Stomach smooth muscle (tissue), 2 donors: Measurements from ENCODE around the gene CDKN2AIP.

Source experiments
- H3K27ac ChIP-seq: one replicate; pipeline ENCODE4 v1.7.0; 2013; ENCODE audit warnings: mild to moderate bottlenecking, low read length, inconsistent platforms
- H3K27me3 ChIP-seq, 2 donors: one replicate each; pipeline ENCODE4 v1.7.0; 2013; ENCODE audit warnings: low read length in 2 of 2; ENCODE audit not compliant: insufficient read depth in 2 of 2, control insufficient read depth in 1 of 2
- H3K36me3 ChIP-seq, 2 donors: one replicate each; pipeline ENCODE4 v1.7.0; 2013; ENCODE audit warnings: low read length in 2 of 2; ENCODE audit not compliant: control insufficient read depth in 2 of 2, insufficient read depth in 2 of 2
- H3K4me1 ChIP-seq: one replicate; pipeline ENCODE4 v1.7.0; 2013; ENCODE audit warnings: low read length; ENCODE audit not compliant: control insufficient read depth, insufficient read depth
- H3K4me3 ChIP-seq, 2 donors: one replicate each; pipeline ENCODE4 v1.7.0; 2013; ENCODE audit warnings: low read length in 2 of 2
- H3K9ac ChIP-seq, 2 donors: one replicate each; pipeline ENCODE4 v1.7.0; 2013; ENCODE audit warnings: low read length in 2 of 2, mild to moderate bottlenecking in 1 of 2
- H3K9me3 ChIP-seq, 2 donors: one replicate each; pipeline ENCODE4 v1.7.0; 2013; ENCODE audit warnings: low read length in 2 of 2; ENCODE audit not compliant: control insufficient read depth in 2 of 2
- donor health status: healthy.
- donor health status: Pancreatic carcinoma.

CDKN2AIP gene

GRCh38 chr4:183413234-183414200, 30.9 kb upstream of the CDKN2AIP start:
- no peak overlapping the region for H3K9ac ChIP-seq
- H3K9me3 ChIP-seq = no peaks in the 10 kb centered on the region
- H3K4me1 ChIP-seq = no peaks in the 10 kb centered on the region
- H3K4me3 ChIP-seq = no peak overlapping the region
- H3K27me3 ChIP-seq = no peaks in the 10 kb centered on the region
- H3K27ac ChIP-seq = no peak overlapping the region
- no peaks in the 10 kb centered on the region for H3K36me3 ChIP-seq

- Histone ChIP-seq H3K4me3 (no peak overlapping the region), H3K36me3 (no peaks in the 10 kb centered on the region), H3K9me3 (no peaks in the 10 kb centered on the region), H3K27me3 (no peaks in the 10 kb centered on the region), H3K9ac (no peak overlapping the region), H3K4me1 (no peaks in the 10 kb centered on the region), H3K27ac (no peak overlapping the region)
These were observed 27.3 kb upstream of the CDKN2AIP start for GRCh38 chr4:183416879-183417755.

- no peak overlapping the region for H3K4me3 ChIP-seq
- no peak overlapping the region for H3K27ac ChIP-seq
- H3K27me3 ChIP-seq = no peaks in the 10 kb centered on the region
- H3K36me3 ChIP-seq = no peaks in the 10 kb centered on the region
- no peaks in the 10 kb centered on the region for H3K4me1 ChIP-seq
- H3K9me3 ChIP-seq = no peaks in the 10 kb centered on the region
- no peak overlapping the region for H3K9ac ChIP-seq
These were observed 21.3 kb upstream of the CDKN2AIP start for GRCh38 chr4:183422962-183423631.

- no peaks in the 10 kb centered on the region for H3K4me1 ChIP-seq
- H3K36me3 ChIP-seq = no peaks in the 10 kb centered on the region
These were observed 20.2 kb upstream of the CDKN2AIP start for GRCh38 chr4:183424109-183424744.

GRCh38 chr4:183426507-183426906, 17.9 kb upstream of the CDKN2AIP start:
- H3K36me3 ChIP-seq = no peaks in the 10 kb centered on the region
- peaks cover 2% of the 10 kb centered on the region for H3K4me1 ChIP-seq
- H3K27ac ChIP-seq = no peak overlapping the region

More at GRCh38 chr4:183424109-183424744, 20.2 kb upstream of the CDKN2AIP start:
- Histone ChIP-seq H3K4me3 (no peak overlapping the region), H3K9ac (no peak overlapping the region), H3K27ac (no peak overlapping the region), H3K27me3 (no peaks in the 10 kb centered on the region), H3K9me3 (no peaks in the 10 kb centered on the region)

GRCh38 chr4:183429489-183429888, 14.9 kb upstream of the CDKN2AIP start:
- H3K9me3 ChIP-seq = no peaks in the 10 kb centered on the region
- no peak overlapping the region for H3K4me3 ChIP-seq

More at GRCh38 chr4:183426507-183426906, 17.9 kb upstream of the CDKN2AIP start:
- H3K9ac ChIP-seq = no peak overlapping the region
- no peaks in the 10 kb centered on the region for H3K9me3 ChIP-seq
- H3K27me3 ChIP-seq = no peaks in the 10 kb centered on the region
- H3K4me3 ChIP-seq = no peak overlapping the region

GRCh38 chr4:183430317-183430993, 14.0 kb upstream of the CDKN2AIP start:
- Histone ChIP-seq H3K36me3 (no peaks in the 10 kb centered on the region), H3K27me3 (no peaks in the 10 kb centered on the region), H3K9me3 (no peaks in the 10 kb centered on the region), H3K4me3 (no peak overlapping the region), H3K4me1 (peaks cover 2% of the 10 kb centered on the region), H3K27ac (no peak overlapping the region), H3K9ac (no peak overlapping the region)

More at GRCh38 chr4:183429489-183429888, 14.9 kb upstream of the CDKN2AIP start:
- no peak overlapping the region for H3K9ac ChIP-seq
- H3K27me3 ChIP-seq = no peaks in the 10 kb centered on the region
- H3K4me1 ChIP-seq = peaks cover 2% of the 10 kb centered on the region
- no peaks in the 10 kb centered on the region for H3K36me3 ChIP-seq
- no peak overlapping the region for H3K27ac ChIP-seq

GRCh38 chr4:183430994-183431347, 13.5 kb upstream of the CDKN2AIP start:
- no peak overlapping the region for H3K4me3 ChIP-seq
- H3K9ac ChIP-seq = no peak overlapping the region
- no peak overlapping the region for H3K27ac ChIP-seq
- H3K36me3 ChIP-seq = no peaks in the 10 kb centered on the region
- H3K4me1 ChIP-seq = peaks cover 2% of the 10 kb centered on the region
- no peaks in the 10 kb centered on the region for H3K27me3 ChIP-seq
- H3K9me3 ChIP-seq = no peaks in the 10 kb centered on the region

GRCh38 chr4:183431614-183432013, 12.8 kb upstream of the CDKN2AIP start:
- H3K9me3 ChIP-seq = no peaks in the 10 kb centered on the region
- H3K27ac ChIP-seq = no peak overlapping the region
- H3K27me3 ChIP-seq = no peaks in the 10 kb centered on the region

More at GRCh38 chr4:183431614-183432013, 12.8 kb upstream of the CDKN2AIP start:
- no peak overlapping the region for H3K9ac ChIP-seq
- H3K4me1 ChIP-seq = peaks cover 2% of the 10 kb centered on the region
- no peaks in the 10 kb centered on the region for H3K36me3 ChIP-seq
- H3K4me3 ChIP-seq = no peak overlapping the region
